Measurements from ENCODE around the gene TREML1. TPM values are rescaled to one million over a fixed set of nuclear protein-coding genes. Genes with fewer than 3 reads are reported as not detected.

The TREML1 gene
- total and polyA plus RNA-seq, 2 of the 8 experiments (the other 6 are each of a cell fraction or from before 2014, with no cell fraction given) = 0.08 TPM; not detected in 1

GRCh38 chr6:41100871-41101287 lies 53.3 kb downstream of the TREML1 start (continued):
- TF ChIP-seq ATF2 (IDR thresholded peaks at IDR 0.05; ENCODE audit: low read length) (peak; percentile 19; the same call in 1 of the 2 replicates), RBBP5 (IDR thresholded peaks at IDR 0.05; ENCODE audit: borderline replicate concordance, low read depth, low read length) (0 out of 2 replicates have a peak, but pooled peaks have one; percentile 68), PHF8 (conservative IDR thresholded peaks at IDR 0.05; ENCODE audit: low read depth, low read length) (no peak), POU5F1 (IDR thresholded peaks at IDR 0.05; ENCODE audit: low read depth, low read length) (no peak), HDAC2 (IDR thresholded peaks at IDR 0.05; ENCODE audit: borderline replicate concordance in 1 of 2, low read depth in 2 of 2, low read length in 2 of 2) (0 out of 4 replicates have a peak, but pooled peaks of 1 of the 2 experiments have one; percentile 62), EGR1 (IDR thresholded peaks at IDR 0.05; ENCODE audit: borderline replicate concordance, low read depth, low read length) (peak; percentile 41; the same call in 1 of the 2 replicates), CEBPB (IDR thresholded peaks at IDR 0.05; ENCODE audit: low read depth, low read length) (no peak), TAF1 (IDR thresholded peaks at IDR 0.05; ENCODE audit: low read depth, low read length) (0 out of 2 replicates have a peak, but pooled peaks have one; percentile 30), NRF1 (IDR thresholded peaks at IDR 0.05; ENCODE audit: low read depth, low read length) (no peak), SRF (IDR thresholded peaks at IDR 0.05; ENCODE audit: low read depth, low read length) (no peak), CREB1 (IDR thresholded peaks at IDR 0.05) (peak; percentile 78), JUND (IDR thresholded peaks at IDR 0.05; ENCODE audit: low read length) (no peak; the same call in 1 of the 2 replicates), NANOG (IDR thresholded peaks at IDR 0.05; ENCODE audit: insufficient read depth, low read depth, low read length, poor library complexity, severe bottlenecking) (no peak), KDM1A (IDR thresholded peaks at IDR 0.05; ENCODE audit: borderline replicate concordance, low read length) (no peak), CBX8 (IDR thresholded peaks at IDR 0.05; ENCODE audit: borderline replicate concordance, low read depth, low read length) (no peak), HDAC6 (IDR thresholded peaks at IDR 0.05; ENCODE audit: low read depth, low read length) (no peak), ATF3 (IDR thresholded peaks at IDR 0.05; ENCODE audit: insufficient read depth, low read depth, low read length) (0 out of 2 replicates have a peak, but pooled peaks have one; percentile 23), POLR2AphosphoS5 (IDR thresholded peaks at IDR 0.05; ENCODE audit: low read depth, low read length) (peak; percentile 45; the same call in 1 of the 2 replicates), KDM5A (IDR thresholded peaks at IDR 0.05; ENCODE audit: low read length) (no peak), SP4 (IDR thresholded peaks at IDR 0.05; ENCODE audit: low read length) (no peak), YY1 (IDR thresholded peaks at IDR 0.05; ENCODE audit: low read depth, low read length) (peak; percentile 86)
- TF ChIP-seq, protein P1, sequence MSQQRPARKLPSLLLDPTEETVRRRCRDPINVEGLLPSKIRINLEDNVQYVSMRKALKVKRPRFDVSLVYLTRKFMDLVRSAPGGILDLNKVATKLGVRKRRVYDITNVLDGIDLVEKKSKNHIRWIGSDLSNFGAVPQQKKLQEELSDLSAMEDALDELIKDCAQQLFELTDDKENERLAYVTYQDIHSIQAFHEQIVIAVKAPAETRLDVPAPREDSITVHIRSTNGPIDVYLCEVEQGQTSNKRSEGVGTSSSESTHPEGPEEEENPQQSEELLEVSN (IDR thresholded peaks at IDR 0.05) = peak; percentile 95
- TF ChIP-seq, protein P2, sequence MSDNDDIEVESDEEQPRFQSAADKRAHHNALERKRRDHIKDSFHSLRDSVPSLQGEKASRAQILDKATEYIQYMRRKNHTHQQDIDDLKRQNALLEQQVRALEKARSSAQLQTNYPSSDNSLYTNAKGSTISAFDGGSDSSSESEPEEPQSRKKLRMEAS (IDR thresholded peaks at IDR 0.05) = peak; percentile 96
